HEK293 (cell line): ENCODE measurements around the gene ZBTB18.

Source experiments
- CTCF ChIA-PET: fragments of 350-600 bp; formaldehyde crosslinking; extraction: SDS; loops from one replicate; lab custom pipeline; 2021; ENCODE audit warnings: antibody characterized with exemption; lab: Yijun Ruan, JAX
- POLR2A ChIA-PET: fragments of 300-600 bp; formaldehyde crosslinking; extraction: SDS; loops from one replicate; lab custom pipeline; 2020; ENCODE audit warnings: antibody characterized with exemption, inconsistent platforms; lab: Yijun Ruan, JAX
- H3K27ac ChIP-seq: fragments of 200-500 bp; sonication (Bioruptor generic); 2 replicates; pipeline ENCODE4 v1.5.1; 2014; ENCODE audit warnings: low read depth, low read length, control low read depth, inconsistent platforms; ENCODE audit errors: extremely low read depth
- H3K36me3 ChIP-seq, 2 experiments: fragments of 200-500 bp in 1 of 2; sonication (Bioruptor generic) in 1 of 2; 1 replicate in 1 of 2; 2 replicates in 1 of 2; pipeline ENCODE4 v1.5.1; 2014 to 2017; ENCODE audit warnings: inconsistent platforms in 2 of 2, low read length in 2 of 2; ENCODE audit not compliant: control insufficient read depth in 2 of 2, insufficient read depth in 1 of 2
- H3K4me1 ChIP-seq: fragments of 200-500 bp; sonication (Bioruptor generic); 2 replicates; pipeline ENCODE4 v1.5.1; 2014; ENCODE audit warnings: mild to moderate bottlenecking, low read length, inconsistent platforms; ENCODE audit not compliant: control insufficient read depth, insufficient read depth
- H3K4me3 ChIP-seq: 2 replicates; pipeline ENCODE4 v1.5.1; 2011; ENCODE audit warnings: low read depth, mild to moderate bottlenecking, control low read depth, low read length, moderate library complexity
- H3K9me3 ChIP-seq: fragments of 200-500 bp; sonication (Bioruptor generic); 2 replicates; pipeline ENCODE4 v1.5.1; 2014; ENCODE audit warnings: low read depth, low read length, inconsistent platforms; ENCODE audit not compliant: control insufficient read depth, insufficient read depth
- MYNN ChIP-seq: fragments of 450-650 bp; formaldehyde crosslinking; IDR thresholded peaks from 2 replicates; pipeline ENCODE4 v1.5.1; 2016; ENCODE audit warnings: missing biosample characterization, missing genetic modification characterization, borderline replicate concordance
- SETDB1 ChIP-seq: IDR thresholded peaks from one replicate; pipeline ENCODE4 v1.6.1; 2017; ENCODE audit warnings: mild to moderate bottlenecking, low read length, moderate library complexity, mixed read lengths; ENCODE audit not compliant: insufficient read length
- ZNF10 ChIP-seq: fragments of 450-650 bp; formaldehyde crosslinking; IDR thresholded peaks from 2 replicates; pipeline ENCODE4 v1.5.1; 2017; ENCODE audit warnings: missing biosample characterization, missing genetic modification characterization
- ZNF2 ChIP-seq: fragments of 450-650 bp; formaldehyde crosslinking; IDR thresholded peaks from 2 replicates; pipeline ENCODE4 v1.5.1; 2016; ENCODE audit warnings: missing biosample characterization, missing genetic modification characterization
- ZNF24 ChIP-seq: fragments of 450-650 bp; formaldehyde crosslinking; IDR thresholded peaks from 2 replicates; pipeline ENCODE4 v1.5.1; 2016; ENCODE audit warnings: missing biosample characterization, missing genetic modification characterization
- ZNF266 ChIP-seq: fragments of 450-650 bp; formaldehyde crosslinking; IDR thresholded peaks from 2 replicates; pipeline ENCODE4 v1.5.1; 2016; ENCODE audit warnings: missing biosample characterization, missing genetic modification characterization, low read depth
- ZNF311 ChIP-seq: fragments of 450-650 bp; formaldehyde crosslinking; IDR thresholded peaks from 2 replicates; pipeline ENCODE4 v1.5.1; 2017; ENCODE audit warnings: missing biosample characterization, missing genetic modification characterization, borderline replicate concordance
- ZNF366 ChIP-seq: fragments of 450-650 bp; formaldehyde crosslinking; conservative IDR thresholded peaks from 2 replicates; pipeline ENCODE4 v1.5.1; 2016; ENCODE audit warnings: missing biosample characterization, missing genetic modification characterization
- ZNF37A ChIP-seq: fragments of 450-650 bp; IDR thresholded peaks from 2 replicates; pipeline ENCODE4 v1.5.1; 2018; ENCODE audit warnings: missing biosample characterization, missing genetic modification characterization
- ZNF423 ChIP-seq: fragments of 450-650 bp; formaldehyde crosslinking; IDR thresholded peaks from 2 replicates; pipeline ENCODE4 v1.5.1; 2016; ENCODE audit warnings: missing biosample characterization, missing genetic modification characterization
- ZNF48 ChIP-seq: fragments of 450-650 bp; formaldehyde crosslinking; IDR thresholded peaks from 2 replicates; pipeline ENCODE4 v1.5.1; 2016; ENCODE audit warnings: missing biosample characterization, missing genetic modification characterization
- ZNF544 ChIP-seq: fragments of 450-650 bp; formaldehyde crosslinking; IDR thresholded peaks from 2 replicates; pipeline ENCODE4 v1.5.0; 2017; ENCODE audit warnings: missing biosample characterization, missing genetic modification characterization
- ZNF558 ChIP-seq: fragments of 450-650 bp; formaldehyde crosslinking; IDR thresholded peaks from 2 replicates; pipeline ENCODE4 v1.5.1; 2016; ENCODE audit warnings: missing biosample characterization, missing genetic modification characterization
- ZNF654 ChIP-seq: fragments of 450-650 bp; formaldehyde crosslinking; IDR thresholded peaks from 2 replicates; pipeline ENCODE4 v1.5.1; 2016; ENCODE audit warnings: low read depth, missing biosample characterization, missing genetic modification characterization
- ZNF776 ChIP-seq: fragments of 450-650 bp; formaldehyde crosslinking; IDR thresholded peaks from 2 replicates; pipeline ENCODE4 v1.5.0; 2017; ENCODE audit warnings: missing biosample characterization, missing genetic modification characterization, borderline replicate concordance
- ZSCAN23 ChIP-seq: fragments of 450-650 bp; formaldehyde crosslinking; IDR thresholded peaks from 2 replicates; pipeline ENCODE4 v1.5.1; 2016; ENCODE audit warnings: missing biosample characterization, missing genetic modification characterization
- TF ChIP-seq, protein P1 (sequence below): fragments of 450-650 bp; formaldehyde crosslinking; conservative IDR thresholded peaks from 2 replicates; pipeline ENCODE4 v1.5.1; 2016; ENCODE audit warnings: low read depth, missing biosample characterization, missing genetic modification characterization
- TF ChIP-seq, protein P2 (sequence below): fragments of 450-650 bp; formaldehyde crosslinking; optimal IDR thresholded peaks from 2 replicates; pipeline ENCODE3; 2016; ENCODE audit warnings: missing biosample characterization, mild to moderate bottlenecking, missing genetic modification characterization

ZBTB18 gene

GRCh38 chr1:244095529-244095911 is 44.4 kb downstream of the ZBTB18 start:
- ChIA-PET POLR2A (no interaction called here), CTCF (no interaction called here)
- no peak overlapping the region for H3K27ac ChIP-seq
- H3K4me1 ChIP-seq = no peaks in the 10 kb centered on the region
- H3K9me3 ChIP-seq = no peaks in the 10 kb centered on the region
- TF ChIP-seq ZNF558 (tag by site-specific recombination) (no peak), ZNF311 (tag by site-specific recombination) (no peak), SETDB1 (no peak), ZSCAN23 (tag by site-specific recombination) (no peak), ZNF654 (tag by site-specific recombination) (no peak), ZNF48 (tag by site-specific recombination) (no peak), ZNF366 (tag by site-specific recombination) (no peak), ZNF37A (tag by site-specific recombination) (no peak), ZNF2 (tag by site-specific recombination) (no peak), MYNN (tag by site-specific recombination) (no peak), ZNF24 (tag by site-specific recombination) (no peak), ZNF776 (tag by site-specific recombination) (no peak), ZNF544 (no peak), ZNF10 (tag by site-specific recombination) (no peak), ZNF423 (tag by site-specific recombination) (no peak)
- TF ChIP-seq, protein P1, sequence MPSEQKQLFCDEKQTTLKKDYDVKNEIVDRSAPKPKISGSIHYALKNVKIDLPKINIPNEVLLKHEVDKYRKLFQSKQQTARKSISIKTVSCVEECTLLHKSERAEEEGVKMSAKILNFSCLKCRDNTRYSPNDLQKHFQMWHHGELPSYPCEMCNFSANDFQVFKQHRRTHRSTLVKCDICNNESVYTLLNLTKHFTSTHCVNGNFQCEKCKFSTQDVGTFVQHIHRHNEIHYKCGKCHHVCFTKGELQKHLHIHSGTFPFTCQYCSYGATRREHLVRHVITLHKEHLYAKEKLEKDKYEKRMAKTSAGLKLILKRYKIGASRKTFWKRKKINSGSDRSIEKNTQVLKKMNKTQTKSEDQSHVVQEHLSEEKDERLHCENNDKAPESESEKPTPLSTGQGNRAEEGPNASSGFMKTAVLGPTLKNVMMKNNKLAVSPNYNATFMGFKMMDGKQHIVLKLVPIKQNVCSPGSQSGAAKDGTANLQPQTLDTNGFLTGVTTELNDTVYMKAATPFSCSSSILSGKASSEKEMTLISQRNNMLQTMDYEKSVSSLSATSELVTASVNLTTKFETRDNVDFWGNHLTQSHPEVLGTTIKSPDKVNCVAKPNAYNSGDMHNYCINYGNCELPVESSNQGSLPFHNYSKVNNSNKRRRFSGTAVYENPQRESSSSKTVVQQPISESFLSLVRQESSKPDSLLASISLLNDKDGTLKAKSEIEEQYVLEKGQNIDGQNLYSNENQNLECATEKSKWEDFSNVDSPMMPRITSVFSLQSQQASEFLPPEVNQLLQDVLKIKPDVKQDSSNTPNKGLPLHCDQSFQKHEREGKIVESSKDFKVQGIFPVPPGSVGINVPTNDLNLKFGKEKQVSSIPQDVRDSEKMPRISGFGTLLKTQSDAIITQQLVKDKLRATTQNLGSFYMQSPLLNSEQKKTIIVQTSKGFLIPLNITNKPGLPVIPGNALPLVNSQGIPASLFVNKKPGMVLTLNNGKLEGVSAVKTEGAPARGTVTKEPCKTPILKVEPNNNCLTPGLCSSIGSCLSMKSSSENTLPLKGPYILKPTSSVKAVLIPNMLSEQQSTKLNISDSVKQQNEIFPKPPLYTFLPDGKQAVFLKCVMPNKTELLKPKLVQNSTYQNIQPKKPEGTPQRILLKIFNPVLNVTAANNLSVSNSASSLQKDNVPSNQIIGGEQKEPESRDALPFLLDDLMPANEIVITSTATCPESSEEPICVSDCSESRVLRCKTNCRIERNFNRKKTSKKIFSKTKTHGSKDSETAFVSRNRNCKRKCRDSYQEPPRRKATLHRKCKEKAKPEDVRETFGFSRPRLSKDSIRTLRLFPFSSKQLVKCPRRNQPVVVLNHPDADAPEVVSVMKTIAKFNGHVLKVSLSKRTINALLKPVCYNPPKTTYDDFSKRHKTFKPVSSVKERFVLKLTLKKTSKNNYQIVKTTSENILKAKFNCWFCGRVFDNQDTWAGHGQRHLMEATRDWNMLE (tag by site-specific recombination) = no peak
- TF ChIP-seq, protein P2, sequence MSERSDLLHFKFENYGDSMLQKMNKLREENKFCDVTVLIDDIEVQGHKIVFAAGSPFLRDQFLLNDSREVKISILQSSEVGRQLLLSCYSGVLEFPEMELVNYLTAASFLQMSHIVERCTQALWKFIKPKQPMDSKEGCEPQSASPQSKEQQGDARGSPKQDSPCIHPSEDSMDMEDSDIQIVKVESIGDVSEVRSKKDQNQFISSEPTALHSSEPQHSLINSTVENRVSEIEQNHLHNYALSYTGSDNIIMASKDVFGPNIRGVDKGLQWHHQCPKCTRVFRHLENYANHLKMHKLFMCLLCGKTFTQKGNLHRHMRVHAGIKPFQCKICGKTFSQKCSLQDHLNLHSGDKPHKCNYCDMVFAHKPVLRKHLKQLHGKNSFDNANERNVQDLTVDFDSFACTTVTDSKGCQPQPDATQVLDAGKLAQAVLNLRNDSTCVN (tag by site-specific recombination) = no peak
- H3K36me3 ChIP-seq = no peaks in the 10 kb centered on the region
- H3K4me3 ChIP-seq = no peak overlapping the region

GRCh38 chr1:244096066-244096610 is 45.1 kb downstream of the ZBTB18 start:
- Histone ChIP-seq H3K9me3 (no peaks in the 10 kb centered on the region), H3K4me1 (no peaks in the 10 kb centered on the region), H3K27ac (no peak overlapping the region), H3K36me3 (no peaks in the 10 kb centered on the region), H3K4me3 (no peak overlapping the region)
- TF ChIP-seq ZNF423 (tag by site-specific recombination) = no peak
- TF ChIP-seq ZNF266 = no peak
- POLR2A ChIA-PET = interaction anchor here (0.6 kb wide), 1 partner anchor 247 kb away, joined by 6 read pairs; no protein-coding TSS in a partner anchor
- CTCF ChIA-PET = no interaction called here
